Measurements from ENCODE around the gene SRPRB.
"Not testable (repeated sequence)": the region's sequence is repeated elsewhere in the genome, so short reads cannot be mapped to it uniquely, and the experiment has no call there.

The SRPRB gene

GRCh38 chr3:133779626-133780203 lies 25.9 kb upstream of the SRPRB start:
- DNase-seq = no peak

GRCh38 chr3:133780756-133781155 lies 24.9 kb upstream of the SRPRB start:
- not testable (repeated sequence) for DNase-seq

- no peak for DNase-seq
These were observed 24.0 kb upstream of the SRPRB start for GRCh38 chr3:133781570-133781969.

GRCh38 chr3:133782454-133782853 lies 23.2 kb upstream of the SRPRB start:
- no peak for DNase-seq

GRCh38 chr3:133783762-133784161 lies 21.9 kb upstream of the SRPRB start:
- DNase-seq = no peak

- DNase-seq = no peak
These were observed 17.6 kb upstream of the SRPRB start for GRCh38 chr3:133788024-133788423.

DNA sequence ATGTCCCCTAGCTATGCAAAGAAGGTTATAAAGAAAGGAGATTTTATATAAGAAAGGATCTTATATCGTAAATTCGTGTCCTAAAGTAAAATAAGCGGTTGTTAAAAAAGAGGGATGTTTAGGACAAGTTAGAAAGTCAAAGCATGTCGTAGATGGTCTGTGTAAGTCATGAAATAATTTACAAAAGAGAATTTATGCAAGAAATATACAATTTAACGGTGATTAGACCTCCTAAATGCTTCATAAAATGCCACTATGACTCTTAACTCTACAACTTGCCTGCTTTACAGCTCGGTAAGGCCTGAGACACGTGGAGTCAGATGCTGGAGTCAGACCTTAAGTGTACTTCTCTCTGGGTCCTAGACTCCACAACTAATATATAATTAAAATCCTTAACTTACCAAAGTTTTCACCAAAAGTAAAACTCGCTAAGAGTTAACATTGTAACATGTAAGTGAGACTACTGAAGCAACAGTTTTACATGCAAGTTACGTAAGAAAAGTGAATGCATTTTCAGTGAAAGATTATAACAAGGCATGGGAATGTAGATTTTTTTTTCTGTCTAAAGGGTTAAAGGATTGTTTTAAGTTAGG lies 13.3 kb upstream of the SRPRB start:
- no peak for DNase-seq

- no peak for DNase-seq
These were observed 8.1 kb upstream of the SRPRB start for GRCh38 chr3:133797396-133798105.

GRCh38 chr3:133799794-133800585 lies 5.6 kb upstream of the SRPRB start:
- DNase-seq = no peak

- no peak for DNase-seq
These were observed 2.1 kb upstream of the SRPRB start for GRCh38 chr3:133803469-133803868.

DNA sequence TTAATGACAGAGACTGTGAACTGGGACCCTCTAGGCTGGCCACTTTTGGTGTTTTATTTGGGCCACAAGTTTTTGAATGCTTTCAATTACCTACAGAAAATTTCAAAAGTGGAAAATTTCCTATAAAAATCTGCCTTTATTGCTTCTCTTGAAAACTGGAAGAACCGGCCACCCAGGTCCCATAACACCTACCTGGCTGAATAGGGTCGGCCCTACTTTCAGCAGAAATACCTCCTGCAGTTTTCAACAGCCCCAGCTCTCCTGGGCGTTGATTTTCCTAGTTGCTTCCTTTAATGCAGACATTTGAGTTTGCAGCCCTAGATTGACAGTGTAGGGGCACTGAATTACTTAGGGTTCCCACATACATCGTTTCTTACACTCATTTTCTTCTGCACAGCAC lies 719 bp upstream of the SRPRB start:
- no peak for DNase-seq

DNA sequence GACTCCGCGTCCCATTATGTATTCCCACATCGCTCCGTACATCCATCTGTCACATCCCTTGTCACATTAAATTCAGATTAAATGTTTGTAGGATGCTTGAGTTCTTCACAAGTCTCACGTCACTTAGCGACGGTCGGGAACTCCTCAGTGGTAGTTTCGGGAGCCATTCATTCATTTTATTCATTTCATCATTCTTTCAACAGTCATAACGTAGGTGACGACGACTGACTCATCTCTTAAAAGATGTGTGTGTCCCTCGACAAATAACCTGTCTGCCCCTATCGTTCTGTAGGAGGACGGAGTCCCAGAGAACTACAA lies 272 bp upstream of the SRPRB start:
- no peak for DNase-seq

- peak; percentile 25 for DNase-seq
These were observed 7.3 kb downstream of the SRPRB start for GRCh38 chr3:133812872-133813271.

DNA sequence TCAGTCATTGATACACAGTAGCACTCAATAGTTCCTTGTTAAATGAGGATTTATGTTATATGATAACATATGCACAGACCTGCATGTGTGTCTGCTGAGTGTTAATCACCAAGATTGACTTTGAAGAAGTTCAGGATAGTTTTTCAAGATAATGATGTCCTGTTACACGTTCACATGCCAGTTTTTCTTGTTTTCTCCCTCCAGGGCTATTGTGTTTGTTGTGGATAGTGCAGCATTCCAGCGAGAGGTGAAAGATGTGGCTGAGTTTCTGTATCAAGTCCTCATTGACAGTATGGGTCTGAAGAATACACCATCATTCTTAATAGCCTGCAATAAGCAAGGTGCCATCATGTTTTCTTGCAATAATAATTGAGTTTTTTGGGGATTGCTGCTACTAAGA lies 9.8 kb downstream of the SRPRB start:
- DNase-seq = no peak

- DNase-seq = no peak
These were observed 14.5 kb downstream of the SRPRB start for GRCh38 chr3:133820129-133820528.

DNA sequence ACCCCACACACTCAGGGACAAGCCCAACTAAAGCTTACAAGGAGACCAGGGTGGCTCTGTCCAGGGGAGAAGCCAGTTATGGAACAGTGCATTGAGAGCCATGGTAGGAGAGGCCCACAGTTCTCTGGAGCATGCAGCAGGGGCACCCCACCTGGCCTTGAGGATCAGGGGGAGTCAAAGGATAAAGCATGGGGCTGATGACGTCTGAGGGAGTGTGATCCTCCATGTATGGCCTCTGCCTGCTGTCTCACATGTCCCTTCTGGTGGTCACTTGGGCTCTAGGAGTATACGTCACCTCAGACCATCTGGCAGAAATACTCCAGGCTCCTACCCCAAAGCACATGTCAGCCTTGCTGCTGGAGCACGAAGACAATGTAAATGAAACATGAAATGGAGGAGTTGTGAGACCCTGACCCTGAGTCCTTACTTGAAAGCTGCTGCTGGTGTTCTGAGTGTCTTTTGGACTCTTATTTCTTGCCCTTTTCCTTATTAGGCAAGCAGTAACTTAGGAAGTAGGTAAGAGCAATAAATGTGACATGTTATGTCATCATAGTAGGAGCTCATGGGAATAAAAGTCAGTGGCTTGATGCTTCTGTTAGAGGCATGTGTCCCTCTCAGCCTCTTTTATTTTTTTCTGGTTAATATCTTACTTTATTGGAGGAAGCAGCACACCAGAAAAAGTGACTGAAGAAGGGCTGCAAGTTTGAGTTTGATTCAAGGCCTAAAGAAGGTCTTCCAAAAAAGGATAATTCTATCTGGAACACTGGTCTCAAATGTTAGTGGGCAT lies 15.5 kb downstream of the SRPRB start:
- no peak for DNase-seq

- DNase-seq = peak; percentile 20
These were observed 16.4 kb downstream of the SRPRB start for GRCh38 chr3:133821767-133822638.

GRCh38 chr3:133824961-133825485 lies 19.4 kb downstream of the SRPRB start:
- DNase-seq = no peak

DNA sequence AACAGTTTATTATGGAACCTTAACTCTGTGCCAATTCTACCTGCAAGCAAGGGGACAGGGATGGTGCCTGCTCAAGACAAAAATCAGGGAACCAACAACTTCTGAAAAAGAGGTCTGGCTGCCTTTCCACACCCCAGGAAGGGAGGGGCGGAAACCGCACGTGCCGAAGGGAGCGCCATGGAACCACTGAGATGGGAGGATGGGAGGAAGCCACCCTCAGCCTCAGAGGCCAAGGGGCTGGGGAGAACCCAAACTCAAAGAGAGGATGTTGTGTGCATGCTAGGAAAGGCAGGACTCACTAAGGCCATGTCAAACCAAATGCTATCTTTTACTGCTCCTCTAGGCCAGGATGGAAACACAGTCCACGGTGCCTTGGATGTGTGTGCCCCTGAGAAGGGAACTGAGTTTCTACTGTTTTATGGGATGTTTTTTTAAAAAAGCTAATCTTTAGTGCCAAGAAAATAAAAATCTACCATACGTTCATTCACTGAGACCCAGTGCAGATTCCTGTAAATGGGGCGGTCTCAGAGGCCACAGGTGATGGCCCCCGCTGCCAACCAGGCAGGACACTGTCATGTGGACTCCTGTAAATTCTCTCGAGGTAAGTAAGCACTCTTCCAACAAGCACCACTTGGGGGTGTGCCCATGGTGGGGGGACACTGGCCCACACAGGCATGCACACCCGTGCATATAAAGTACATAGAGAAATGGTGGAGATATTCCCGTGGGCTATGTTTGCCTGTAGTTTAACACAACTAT lies 20.5 kb downstream of the SRPRB start:
- DNase-seq = no peak

DNA sequence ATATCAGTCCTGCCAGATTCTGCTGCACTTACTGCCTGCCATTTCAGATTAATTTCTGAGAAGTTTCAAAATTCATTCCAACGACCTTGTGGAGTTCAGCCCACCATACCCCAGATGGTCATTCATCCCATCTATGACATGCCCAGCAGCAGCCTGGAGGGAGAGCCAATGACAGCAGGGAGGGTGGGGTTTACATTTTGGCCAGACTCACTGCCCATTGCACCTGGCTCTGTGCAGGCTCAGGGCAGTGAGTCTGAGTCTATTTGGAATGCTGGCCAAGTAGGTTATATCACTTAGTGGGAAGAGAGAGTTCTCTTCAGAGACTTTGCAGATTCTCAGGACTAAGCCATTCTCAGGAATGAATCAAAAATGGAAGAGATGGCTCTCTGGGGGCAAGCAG lies 21.5 kb downstream of the SRPRB start:
- DNase-seq = no peak

GRCh38 chr3:133827684-133828083 lies 22.1 kb downstream of the SRPRB start:
- no peak for DNase-seq
